NCI-H82 (cell line): ENCODE data around the gene BSND.

Experiments
- DNase-seq: peaks from one replicate; lab custom pipeline; 2025; lab: John Stamatoyannopoulos, UW

Gene BSND

GRCh38 chr1:54991939-54992338, 6.8 kb upstream of the BSND start:
- DNase-seq: no peak

- DNase-seq: no peak
These were observed 5.6 kb upstream of the BSND start for GRCh38 chr1:54993140-54993539.

GRCh38 chr1:54994355-54994990, 4.3 kb upstream of the BSND start:
- no peak for DNase-seq

- peak; percentile 23 for DNase-seq
These were observed 3.5 kb upstream of the BSND start for GRCh38 chr1:54995013-54995760.

GRCh38 chr1:54995835-54996234, 2.9 kb upstream of the BSND start:
- DNase-seq: no peak

- DNase-seq: peak; percentile 89
These were observed 2.3 kb upstream of the BSND start for GRCh38 chr1:54996359-54996868.

GRCh38 chr1:54996869-54997710, 1.6 kb upstream of the BSND start:
- no peak for DNase-seq

GRCh38 chr1:54997711-54997986, 1.1 kb upstream of the BSND start:
- DNase-seq: no peak

GRCh38 chr1:54998100-54998499, 633 bp upstream of the BSND start:
- no peak for DNase-seq

GRCh38 chr1:55000110-55001085, 1.7 kb downstream of the BSND start:
- no peak for DNase-seq

- no peak for DNase-seq
These were observed 2.6 kb downstream of the BSND start for GRCh38 chr1:55001311-55001710.

GRCh38 chr1:55002686-55003085, 4.0 kb downstream of the BSND start:
- DNase-seq: no peak

- peak; percentile 29 for DNase-seq
These were observed 6.8 kb downstream of the BSND start for GRCh38 chr1:55005351-55006140.

GRCh38 chr1:55006931-55007330, 8.2 kb downstream of the BSND start:
- no peak for DNase-seq

- DNase-seq: no peak
These were observed 8.9 kb downstream of the BSND start for GRCh38 chr1:55007625-55008024.

- no peak for DNase-seq
These were observed 11.6 kb downstream of the BSND start for GRCh38 chr1:55010194-55010886.

GRCh38 chr1:55010887-55011217, 12.1 kb downstream of the BSND start:
- DNase-seq: no peak

- no peak for DNase-seq
These were observed 13.9 kb downstream of the BSND start for GRCh38 chr1:55012661-55013060.

GRCh38 chr1:55015123-55015522, 16.4 kb downstream of the BSND start:
- no peak for DNase-seq
